Loucy (cell line): ENCODE data around the gene RORC.
A peak's percentile ranks its signal among the peaks of the same experiment; 100 is the strongest.

Experiments used
- H2AFZ ChIP-seq: fragments of 200-600 bp; sonication (generic); 2 replicates; pipeline ENCODE4 v1.6.0; 2016; ENCODE audit warnings: antibody characterized with exemption, mild to moderate bottlenecking, low read length, moderate library complexity
- H3F3A ChIP-seq: fragments of 200-600 bp; 2 replicates; pipeline ENCODE4 v1.6.0; 2016; ENCODE audit warnings: antibody characterized with exemption, low read depth, mild to moderate bottlenecking
- H3K27me3 ChIP-seq: fragments of 200-600 bp; sonication (generic); 2 replicates; pipeline ENCODE4 v1.6.1; 2014; ENCODE audit warnings: low read length, mild to moderate bottlenecking; ENCODE audit not compliant: insufficient read depth, poor library complexity, severe bottlenecking
- H3K36me3 ChIP-seq: fragments of 200-600 bp; sonication (generic); 2 replicates; pipeline ENCODE4 v1.6.1; 2016; ENCODE audit warnings: low read length; ENCODE audit not compliant: insufficient read depth
- H3K4me1 ChIP-seq: fragments of 200-600 bp; sonication (generic); 2 replicates; pipeline ENCODE4 v1.5.1; 2014; ENCODE audit warnings: low read length, mild to moderate bottlenecking; ENCODE audit not compliant: insufficient read depth, poor library complexity, severe bottlenecking
- H3K4me2 ChIP-seq: fragments of 200-600 bp; sonication (generic); 2 replicates; pipeline ENCODE4 v1.6.0; 2014; ENCODE audit warnings: antibody characterized with exemption, low read length, low read depth, mild to moderate bottlenecking; ENCODE audit not compliant: poor library complexity, severe bottlenecking
- H3K4me3 ChIP-seq: fragments of 200-600 bp; sonication (generic); 2 replicates; pipeline ENCODE4 v1.5.1; 2014; ENCODE audit warnings: low read length, mild to moderate bottlenecking, mixed read lengths; ENCODE audit not compliant: poor library complexity, severe bottlenecking
- H3K79me2 ChIP-seq: fragments of 200-600 bp; sonication (generic); 2 replicates; pipeline ENCODE4 v1.6.1; 2014; ENCODE audit warnings: low read length; ENCODE audit not compliant: insufficient read depth
- H3K9ac ChIP-seq: fragments of 200-600 bp; sonication (generic); 2 replicates; pipeline ENCODE4 v1.6.0; 2014; ENCODE audit warnings: mild to moderate bottlenecking, low read depth, low read length, moderate library complexity; ENCODE audit not compliant: poor library complexity, severe bottlenecking
- H3K9me2 ChIP-seq: fragments of 200-600 bp; sonication (generic); replicated peaks from 2 replicates; pipeline ENCODE4 v1.6.1; 2016; ENCODE audit warnings: low read depth, low read length, mixed read lengths
- H3K9me3 ChIP-seq: fragments of 200-600 bp; sonication (generic); 2 replicates; pipeline ENCODE4 v1.6.1; 2014; ENCODE audit warnings: mild to moderate bottlenecking, antibody characterized with exemption, low read length, low read depth; ENCODE audit not compliant: insufficient read depth
- H4K20me1 ChIP-seq: fragments of 200-600 bp; sonication (generic); 2 replicates; pipeline ENCODE4 v1.6.0; 2014; ENCODE audit warnings: antibody characterized with exemption, low read length, mild to moderate bottlenecking; ENCODE audit not compliant: insufficient read depth, poor library complexity, severe bottlenecking
- CTCF ChIP-seq: fragments of 200-600 bp; sonication (generic); conservative IDR thresholded peaks from 2 replicates; pipeline ENCODE4 v1.5.1; 2014; ENCODE audit warnings: mild to moderate bottlenecking, antibody characterized with exemption, low read length
- EZH2phosphoT487 ChIP-seq: fragments of 200-600 bp; IDR thresholded peaks from 2 replicates; pipeline ENCODE4 v1.6.1; 2018; ENCODE audit warnings: antibody characterized with exemption, mild to moderate bottlenecking, moderate library complexity, borderline replicate concordance

Gene RORC

GRCh38 chr1:151790071-151790939 lies 41.3 kb downstream of the RORC start, which contains the start of gene TDRKH:
TSS of gene TDRKH (minus strand) at chr1:151790500. CDS start at chr1:151783022, 7,478 bp downstream.
- Histone ChIP-seq H3K9me3 (no peaks in the 10 kb centered on the region), H3K27me3 (no peaks in the 10 kb centered on the region), H3K9me2 (no peaks in the 10 kb centered on the region), H4K20me1 (no peaks in the 10 kb centered on the region), H3K79me2 (peaks cover 9% of the 10 kb centered on the region; the same call in 1 of the 2 replicates), H3K9ac (peak within 1 kb of the TSS; percentile 66), H2AFZ (peak within 1 kb of the TSS; percentile 94), H3K4me1 (peaks cover 17% of the 10 kb centered on the region), H3K36me3 (no peaks in the 10 kb centered on the region), H3F3A (no peaks in the 10 kb centered on the region), H3K4me2 (peak within 1 kb of the TSS; percentile 97), H3K4me3 (peak within 1 kb of the TSS; percentile 92)
- no peak for TF ChIP-seq EZH2phosphoT487
- peak; percentile 42 for TF ChIP-seq CTCF

GRCh38 chr1:151787689-151788088 lies 43.9 kb downstream of the RORC start:
- no peak overlapping the region for H2AFZ ChIP-seq
- no peaks in the 10 kb centered on the region for H3F3A ChIP-seq
- H3K4me1 ChIP-seq: peaks cover 17% of the 10 kb centered on the region
- H3K27me3 ChIP-seq: no peaks in the 10 kb centered on the region
- no peaks in the 10 kb centered on the region for H4K20me1 ChIP-seq
- H3K4me2 ChIP-seq: no peak overlapping the region
- H3K9me3 ChIP-seq: no peaks in the 10 kb centered on the region
- TF ChIP-seq EZH2phosphoT487: no peak
- no peak for TF ChIP-seq CTCF
- H3K36me3 ChIP-seq: no peaks in the 10 kb centered on the region
- no peak overlapping the region for H3K9ac ChIP-seq
- H3K79me2 ChIP-seq: peaks cover 9% of the 10 kb centered on the region; the same call in 1 of the 2 replicates
- no peaks in the 10 kb centered on the region for H3K9me2 ChIP-seq
- no peak overlapping the region for H3K4me3 ChIP-seq

GRCh38 chr1:151783796-151784195 lies 47.8 kb downstream of the RORC start:
- no peak overlapping the region for H3K4me2 ChIP-seq
- H2AFZ ChIP-seq: no peak overlapping the region
- no peaks in the 10 kb centered on the region for H3K9me2 ChIP-seq
- H3K27me3 ChIP-seq: no peaks in the 10 kb centered on the region
- H3K79me2 ChIP-seq: no peaks in the 10 kb centered on the region
- no peaks in the 10 kb centered on the region for H3K9me3 ChIP-seq
- no peaks in the 10 kb centered on the region for H3F3A ChIP-seq
- no peaks in the 10 kb centered on the region for H3K4me1 ChIP-seq
- TF ChIP-seq CTCF (no peak), EZH2phosphoT487 (no peak)
- no peak overlapping the region for H3K4me3 ChIP-seq
- H3K9ac ChIP-seq: no peak overlapping the region
- no peaks in the 10 kb centered on the region for H3K36me3 ChIP-seq
- no peaks in the 10 kb centered on the region for H4K20me1 ChIP-seq
